GM19239 (cell line): Measurements from ENCODE around the gene CTBP1.
"Not testable (repeated sequence)": the region's sequence is repeated elsewhere in the genome, so short reads cannot be mapped to it uniquely, and the experiment has no call there.

ENCODE experiments used
- DNase-seq: peaks from one replicate; pipeline ENCODE4 v3.0.0; 2011; ENCODE audit warnings: low spot score; ENCODE audit not compliant: insufficient read length
- FAIRE-seq: peaks from 2 replicates; lab custom pipeline; 2011; peaks lifted over from hg19 to GRCh38; lab: Jason Lieb, UNC

Gene CTBP1

GRCh38 chr4:1241466-1241935 lies 7.4 kb downstream of the CTBP1 start:
- no peak for DNase-seq
- FAIRE-seq = no peak

GRCh38 chr4:1240721-1241465 lies 8.0 kb downstream of the CTBP1 start:
- FAIRE-seq (no peak), DNase-seq (no peak)

- FAIRE-seq = no peak
Measured at GRCh38 chr4:1239950-1240307, 9.0 kb downstream of the CTBP1 start.

GRCh38 chr4:1239141-1239949 lies 9.6 kb downstream of the CTBP1 start:
- FAIRE-seq = no peak
- peak; percentile 2 for DNase-seq

More at GRCh38 chr4:1239950-1240307, 9.0 kb downstream of the CTBP1 start:
- DNase-seq = no peak

GRCh38 chr4:1238676-1239000 lies 10.3 kb downstream of the CTBP1 start:
- DNase-seq (peak; percentile 4), FAIRE-seq (no peak)

- no peak for DNase-seq
- no peak for FAIRE-seq
Measured at GRCh38 chr4:1237981-1238675, 10.8 kb downstream of the CTBP1 start.

- DNase-seq, FAIRE-seq: not testable (repeated sequence)
Measured at GRCh38 chr4:1237261-1237660, 11.7 kb downstream of the CTBP1 start.

- FAIRE-seq, DNase-seq: not testable (repeated sequence)
Measured at GRCh38 chr4:1236836-1237235, 12.1 kb downstream of the CTBP1 start.

- DNase-seq (no peak), FAIRE-seq (no peak)
Measured at GRCh38 chr4:1236103-1236641, 12.8 kb downstream of the CTBP1 start.

- FAIRE-seq (no peak), DNase-seq (no peak)
Measured at GRCh38 chr4:1235381-1236102, 13.4 kb downstream of the CTBP1 start.

GRCh38 chr4:1234811-1235292 lies 14.1 kb downstream of the CTBP1 start:
- FAIRE-seq = no peak
- no peak for DNase-seq

GRCh38 chr4:1234309-1234695 lies 14.6 kb downstream of the CTBP1 start:
- DNase-seq = no peak
- FAIRE-seq = no peak

GRCh38 chr4:1233641-1234308 lies 15.2 kb downstream of the CTBP1 start:
- no peak for DNase-seq

GRCh38 chr4:1232661-1233621 lies 16.0 kb downstream of the CTBP1 start:
- no peak for DNase-seq
- FAIRE-seq = no peak

More at GRCh38 chr4:1233641-1234308, 15.2 kb downstream of the CTBP1 start:
- FAIRE-seq = no peak

- DNase-seq (no peak), FAIRE-seq (no peak)
Measured at GRCh38 chr4:1231637-1232360, 17.1 kb downstream of the CTBP1 start.

GRCh38 chr4:1230971-1231636 lies 17.8 kb downstream of the CTBP1 start:
- FAIRE-seq = no peak

GRCh38 chr4:1230316-1230715 lies 18.6 kb downstream of the CTBP1 start:
- DNase-seq = no peak
- no peak for FAIRE-seq

More at GRCh38 chr4:1230971-1231636, 17.8 kb downstream of the CTBP1 start:
- no peak for DNase-seq
